ENCODE results near the gene THSD8. TPM values are rescaled to one million over a fixed set of nuclear protein-coding genes. Genes with fewer than 3 reads are reported as not detected.

THSD8 gene
- total and polyA plus RNA-seq, 2 of the 8 experiments (the other 6 are each of a cell fraction or from before 2014, with no cell fraction given): 8.2 to 42.3 TPM

- Histone ChIP-seq H3K4ac (replicated peaks; ENCODE audit: insufficient read length, low read depth, low read length) (no peak overlapping the region), H2AK5ac (ENCODE audit: low read depth, low read length) (no peak overlapping the region; the same call in 1 of the 2 replicates), H2AFZ (ENCODE audit: low read length) (no peak overlapping the region), H4K91ac (replicated peaks; ENCODE audit: insufficient read length, low read length) (no peak overlapping the region), H3K56ac (replicated peaks; ENCODE audit: insufficient read length, low read depth, low read length) (no peak overlapping the region), H4K20me1 (replicated peaks in 1 of 2; ENCODE audit: control insufficient read depth in 1 of 2, insufficient read depth in 2 of 2, low read length in 2 of 2) (no peaks in the 10 kb centered on the region), H3K27me3 (replicated peaks in 1 of 4; ENCODE audit: control insufficient read depth in 3 of 4, extremely low read depth in 1 of 4, insufficient read depth in 3 of 4, low read length in 3 of 4) (peaks cover 0 to 18% (median 13%) of the 10 kb centered on the region in 4 experiments; a peak in 5 of 7 replicates), H3K36me3 (ENCODE audit: control insufficient read depth in 2 of 4, insufficient read depth in 4 of 4, low read length in 3 of 4) (no peaks in the 10 kb centered on the region), H3K14ac (ENCODE audit: insufficient read length) (no peak overlapping the region), H3K4me3 (ENCODE audit: extremely low read depth in 1 of 4, insufficient read depth in 2 of 4, low read depth in 3 of 4, low read length in 4 of 4) (peak overlapping the region; percentile 46 to 71 (median 54)), H4K8ac (ENCODE audit: extremely low read depth, insufficient read depth, low read length) (no peak overlapping the region), H2BK20ac (ENCODE audit: low read length) (no peak overlapping the region), H3K27ac (ENCODE audit: low read depth, low read length) (no peak overlapping the region), H4K5ac (ENCODE audit: insufficient read length, low read depth, low read length) (no peak overlapping the region), H3K4me2 (ENCODE audit: insufficient read depth in 1 of 2, low read depth in 2 of 2, low read length in 2 of 2) (peak overlapping the region; percentile 74 to 97), H3K4me1 (replicated peaks in 1 of 4; ENCODE audit: control insufficient read depth in 3 of 4, insufficient read depth in 4 of 4, low read length in 3 of 4) (peaks cover 6 to 32% (median 22%) of the 10 kb centered on the region in 4 experiments), H3K79me1 (ENCODE audit: low read depth, low read length) (no peaks in the 10 kb centered on the region), H3K23ac (ENCODE audit: insufficient read length) (no peak overlapping the region), H3K18ac (ENCODE audit: extremely low read depth, low read length) (no peak overlapping the region), H3K79me2 (ENCODE audit: control insufficient read depth in 1 of 2, insufficient read depth in 2 of 2, low read length in 2 of 2) (no peaks in the 10 kb centered on the region), H2BK12ac (ENCODE audit: low read depth, low read length) (no peak overlapping the region), H2BK120ac (replicated peaks; ENCODE audit: low read depth, low read length) (no peak overlapping the region), H3K9me3 (ENCODE audit: insufficient read depth in 2 of 2, low read depth in 1 of 2, low read length in 1 of 2) (no peaks in the 10 kb centered on the region), H2BK5ac (ENCODE audit: low read depth, low read length) (no peak overlapping the region), H2BK15ac (ENCODE audit: low read length) (no peak overlapping the region), H3K23me2 (ENCODE audit: low read depth, low read length) (peaks cover 29% of the 10 kb centered on the region), H3K9ac (replicated peaks in 1 of 4; ENCODE audit: extremely low read depth in 1 of 4, low read depth in 3 of 4, low read length in 3 of 4) (no peak overlapping the region)
- POLR2A ChIA-PET (ENCODE audit: partially characterized antibody): interaction anchor here (0.8 to 15.2 kb wide), 15 partner anchors 10 to 110 kb away, joined by 3 to 317 read pairs (median 7); partner anchors contain the start of genes DNASE2, GET3, HOOK2 and PRDX2
- DNase-seq (ENCODE audit: low read depth in 1 of 2, low spot score in 2 of 2) (no peak), FAIRE-seq (no peak)
- CTCF ChIA-PET (ENCODE audit: partially characterized antibody): interaction anchor here (1.1 to 17.9 kb wide), 5 partner anchors 11 to 30 kb away, joined by 3 to 288 read pairs (median 14); partner anchors contain the start of genes RNASEH2A and THSD8
- TF ChIP-seq SIX5 (IDR thresholded peaks at IDR 0.05; ENCODE audit: low read depth, low read length) (no peak), HDAC2 (IDR thresholded peaks at IDR 0.05; ENCODE audit: borderline replicate concordance in 1 of 2, low read depth in 2 of 2, low read length in 2 of 2) (peak in 1 of 2 experiments; percentile 36; a peak in 1 of 4 replicates), GABPA (IDR thresholded peaks at IDR 0.05; ENCODE audit: borderline replicate concordance, insufficient read depth, low read length) (no peak), CBX5 (IDR thresholded peaks at IDR 0.05; ENCODE audit: low read depth, low read length) (no peak), GTF2F1 (IDR thresholded peaks at IDR 0.05; ENCODE audit: borderline replicate concordance, low read depth, low read length) (no peak), MAX (IDR thresholded peaks at IDR 0.05) (peak; percentile 84), POU5F1 (IDR thresholded peaks at IDR 0.05; ENCODE audit: low read depth, low read length) (no peak), NANOG (IDR thresholded peaks at IDR 0.05; ENCODE audit: insufficient read depth, low read depth, low read length, poor library complexity, severe bottlenecking) (no peak), RBBP5 (IDR thresholded peaks at IDR 0.05; ENCODE audit: borderline replicate concordance, low read depth, low read length) (no peak), MAFK (IDR thresholded peaks at IDR 0.05; ENCODE audit: low read depth, low read length) (no peak), SP2 (IDR thresholded peaks at IDR 0.05; ENCODE audit: low read length) (no peak)
- 12% methylated on average over 14 of the region's 22 CpGs; no CpG with 5 or more reads in 1 of the 2 experiments for WGBS, 2 experiments (ENCODE audit: extremely low coverage in 1 of 2, insufficient coverage in 1 of 2, insufficient read length in 1 of 2, insufficient replicate concordance in 2 of 2, low coverage in 1 of 2, low lambda C conversion rate in 2 of 2, missing lambda C conversion rate in 1 of 2)
Observed at GRCh38 chr19:12790628-12791344, 11.1 kb upstream of the THSD8 start.

Measured in H1 (cell line).